HepG2 (cell line): ENCODE measurements around the gene TNS4. TPM values are rescaled to one million over a fixed set of nuclear protein-coding genes. Genes with fewer than 3 reads are reported as not detected.

Experiments used
- AHR ChIP-seq: IDR thresholded peaks from 2 replicates; pipeline ENCODE4 v1.6.1; 2018; ENCODE audit warnings: missing genetic modification reagents, missing compliant biosample characterization
- CCDC6 ChIP-seq: sonication (generic); formaldehyde crosslinking; IDR thresholded peaks from 2 replicates; pipeline ENCODE4 v1.8.1; 2022; ENCODE audit warnings: mild to moderate bottlenecking, missing genetic modification reagents, moderate library complexity
- FOXM1 ChIP-seq: sonication (generic); formaldehyde crosslinking; IDR thresholded peaks from 2 replicates; pipeline ENCODE4 v1.5.0; 2020; ENCODE audit warnings: missing genetic modification reagents
- NCOA5 ChIP-seq: sonication (generic); formaldehyde crosslinking; IDR thresholded peaks from 2 replicates; pipeline ENCODE4 v1.4.0; 2020; ENCODE audit warnings: missing genetic modification reagents
- RBM22 ChIP-seq: fragments of 200-400 bp; formaldehyde crosslinking; optimal IDR thresholded peaks from 2 replicates; pipeline ENCODE3; 2017; ENCODE audit warnings: mild to moderate bottlenecking, low read length, moderate library complexity
- SMC3 ChIP-seq: IDR thresholded peaks from 2 replicates; pipeline ENCODE4 v1.6.1; 2011; ENCODE audit warnings: low read length, improper control_type of control experiment
- TSC22D2 ChIP-seq: sonication (generic); formaldehyde crosslinking; IDR thresholded peaks from 2 replicates; pipeline ENCODE4 v1.5.1; 2020; ENCODE audit warnings: missing genetic modification reagents, mild to moderate bottlenecking, borderline replicate concordance
- ZBTB8A ChIP-seq: sonication (generic); formaldehyde crosslinking; IDR thresholded peaks from 2 replicates; pipeline ENCODE4 v1.4.0; 2020; ENCODE audit warnings: mild to moderate bottlenecking, low read depth, missing genetic modification reagents, borderline replicate concordance
- ZNF260 ChIP-seq: sonication (generic); formaldehyde crosslinking; IDR thresholded peaks from 2 replicates; pipeline ENCODE4 v1.4.0; 2020; ENCODE audit warnings: missing genetic modification reagents, low read depth, mild to moderate bottlenecking, borderline replicate concordance
- ZNF333 ChIP-seq: sonication (generic); formaldehyde crosslinking; IDR thresholded peaks from 2 replicates; pipeline ENCODE4 v1.4.0; 2020; ENCODE audit warnings: mild to moderate bottlenecking, missing genetic modification reagents, borderline replicate concordance
- ZNF746 ChIP-seq: sonication (generic); formaldehyde crosslinking; IDR thresholded peaks from 2 replicates; pipeline ENCODE4 v1.8.0; 2022; ENCODE audit warnings: mild to moderate bottlenecking, missing genetic modification reagents
- ZNF775 ChIP-seq: sonication (generic); formaldehyde crosslinking; IDR thresholded peaks from 2 replicates; pipeline ENCODE4 v1.4.0; 2020; ENCODE audit warnings: missing genetic modification reagents, mild to moderate bottlenecking, moderate library complexity, borderline replicate concordance
- ZNF850 ChIP-seq: sonication (generic); formaldehyde crosslinking; conservative IDR thresholded peaks from 2 replicates; pipeline ENCODE4 v1.9.0; 2021; ENCODE audit warnings: mild to moderate bottlenecking, missing genetic modification reagents
- polyA plus RNA-seq, 8 experiments: library from polyadenylated mRNA; depleted of rRNA in 3 of 8; stranded (reverse) in 7 of 8; unstranded in 1 of 8; fragments of >200 nt; fragmentation: Illumina TruSeq in 4 of 8; extraction: Trizol in 4 of 8; gene quantifications; 2 replicates each; pipeline versions ENCODE4 v1.2.1 to v1.2.3, GENCODE V29; 2011 to 2016; ENCODE audit warnings: low read depth in 4 of 8, missing spikeins in 1 of 8, mixed read lengths in 1 of 8; ENCODE audit not compliant: insufficient read depth in 1 of 8
- total RNA-seq, 5 experiments: library from RNA; depleted of rRNA; stranded (reverse); fragments of >200 nt; fragmentation: Illumina TruSeq; extraction: Trizol; gene quantifications; 2 replicates each; pipeline ENCODE4 v1.2.3, GENCODE V29; 2016; ENCODE audit warnings: low read depth in 1 of 5
- TF ChIP-seq, protein P1 (sequence below): sonication (generic); formaldehyde crosslinking; IDR thresholded peaks from 2 replicates; pipeline ENCODE4 v1.8.1; 2023; ENCODE audit warnings: mild to moderate bottlenecking, missing genetic modification reagents, borderline replicate concordance
- TF ChIP-seq, protein P2 (sequence below): sonication (generic); formaldehyde crosslinking; IDR thresholded peaks from 2 replicates; pipeline ENCODE4 v1.5.0; 2020; ENCODE audit warnings: missing genetic modification reagents
- TF ChIP-seq, protein P3 (sequence below): sonication (generic); formaldehyde crosslinking; conservative IDR thresholded peaks from 2 replicates; pipeline ENCODE4 v1.4.0; 2020; ENCODE audit warnings: missing genetic modification reagents
- TF ChIP-seq, protein P4 (sequence below): sonication (generic); formaldehyde crosslinking; IDR thresholded peaks from 2 replicates; pipeline ENCODE4 v1.5.1; 2020; ENCODE audit warnings: missing genetic modification reagents, mild to moderate bottlenecking, borderline replicate concordance
- TF ChIP-seq, protein P5 (sequence below): sonication (generic); formaldehyde crosslinking; IDR thresholded peaks from 2 replicates; pipeline ENCODE4 v1.4.0; 2020; ENCODE audit warnings: missing genetic modification reagents, borderline replicate concordance

TNS4 gene
- total and polyA plus RNA-seq, 2 of the 13 experiments (the other 11 are each of a cell fraction or from before 2014, with no cell fraction given), result 0.58 to 2.1 TPM

DNA sequence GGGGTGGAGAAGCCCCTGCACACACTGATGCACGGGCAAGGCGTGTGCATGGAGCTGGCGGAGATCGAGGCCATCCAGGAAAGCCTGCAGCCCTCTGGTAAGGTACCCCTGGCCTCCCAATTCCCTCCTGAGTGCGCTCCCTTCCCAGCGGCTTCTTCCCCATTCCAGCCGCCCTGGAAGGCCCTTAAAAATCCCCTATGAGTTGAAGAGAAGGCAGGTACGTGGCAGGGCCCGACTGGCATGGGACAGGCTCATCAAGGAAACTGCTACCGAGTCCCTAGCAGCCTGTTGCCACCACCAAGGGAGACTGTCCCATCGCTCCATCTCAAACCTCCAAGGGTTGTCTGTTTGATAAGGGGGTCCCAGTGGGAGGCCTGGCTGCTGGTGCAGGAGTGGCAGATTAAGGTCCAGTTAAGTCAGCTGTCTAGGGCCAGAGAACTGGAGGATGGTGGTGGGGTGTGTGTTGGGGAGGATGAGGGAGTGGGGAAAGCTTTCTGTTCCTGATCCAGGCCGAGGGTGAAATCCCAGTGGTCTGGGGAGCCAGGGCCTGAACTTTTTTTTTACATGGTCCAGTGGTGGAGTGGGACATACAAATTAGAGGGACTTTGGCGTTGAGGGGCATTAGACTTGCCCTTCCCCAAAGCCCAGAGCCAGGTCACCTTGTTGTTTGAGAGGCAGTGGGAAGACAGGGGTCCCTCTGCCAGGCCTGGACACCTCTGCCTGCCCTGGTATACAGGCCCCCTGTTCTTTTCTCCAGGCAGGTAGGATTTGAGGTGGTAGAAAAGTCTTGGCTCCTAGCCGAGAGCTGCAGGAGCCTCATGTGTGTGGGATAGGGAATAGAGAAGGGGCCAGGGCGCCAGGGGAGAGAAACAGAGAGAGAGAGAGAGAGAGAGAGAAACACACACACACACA is 57.2 kb downstream of the TNS4 start (continued):
- TF ChIP-seq, protein P1, sequence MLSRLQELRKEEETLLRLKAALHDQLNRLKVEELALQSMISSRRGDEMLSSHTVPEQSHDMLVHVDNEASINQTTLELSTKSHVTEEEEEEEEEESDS, result no peak
- TF ChIP-seq, protein P2, sequence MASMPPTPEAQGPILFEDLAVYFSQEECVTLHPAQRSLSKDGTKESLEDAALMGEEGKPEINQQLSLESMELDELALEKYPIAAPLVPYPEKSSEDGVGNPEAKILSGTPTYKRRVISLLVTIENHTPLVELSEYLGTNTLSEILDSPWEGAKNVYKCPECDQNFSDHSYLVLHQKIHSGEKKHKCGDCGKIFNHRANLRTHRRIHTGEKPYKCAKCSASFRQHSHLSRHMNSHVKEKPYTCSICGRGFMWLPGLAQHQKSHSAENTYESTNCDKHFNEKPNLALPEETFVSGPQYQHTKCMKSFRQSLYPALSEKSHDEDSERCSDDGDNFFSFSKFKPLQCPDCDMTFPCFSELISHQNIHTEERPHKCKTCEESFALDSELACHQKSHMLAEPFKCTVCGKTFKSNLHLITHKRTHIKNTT, result no peak
- TF ChIP-seq ZNF746, result no peak
- TF ChIP-seq, protein P3, sequence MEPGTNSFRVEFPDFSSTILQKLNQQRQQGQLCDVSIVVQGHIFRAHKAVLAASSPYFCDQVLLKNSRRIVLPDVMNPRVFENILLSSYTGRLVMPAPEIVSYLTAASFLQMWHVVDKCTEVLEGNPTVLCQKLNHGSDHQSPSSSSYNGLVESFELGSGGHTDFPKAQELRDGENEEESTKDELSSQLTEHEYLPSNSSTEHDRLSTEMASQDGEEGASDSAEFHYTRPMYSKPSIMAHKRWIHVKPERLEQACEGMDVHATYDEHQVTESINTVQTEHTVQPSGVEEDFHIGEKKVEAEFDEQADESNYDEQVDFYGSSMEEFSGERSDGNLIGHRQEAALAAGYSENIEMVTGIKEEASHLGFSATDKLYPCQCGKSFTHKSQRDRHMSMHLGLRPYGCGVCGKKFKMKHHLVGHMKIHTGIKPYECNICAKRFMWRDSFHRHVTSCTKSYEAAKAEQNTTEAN (CRISPR knock-in tag), result no peak; the same call in 1 of the 2 replicates
- TF ChIP-seq ZNF850 (CRISPR knock-in tag), result no peak
- TF ChIP-seq TSC22D2, result no peak
- 0 out of 2 replicates have a peak, but pooled peaks have one; percentile 51 for TF ChIP-seq ZNF333 (CRISPR knock-in tag)
- TF ChIP-seq CCDC6 (CRISPR knock-in tag), result no peak
- TF ChIP-seq ZBTB8A (CRISPR knock-in tag), result no peak
- no peak for TF ChIP-seq SMC3
- TF ChIP-seq, protein P4, sequence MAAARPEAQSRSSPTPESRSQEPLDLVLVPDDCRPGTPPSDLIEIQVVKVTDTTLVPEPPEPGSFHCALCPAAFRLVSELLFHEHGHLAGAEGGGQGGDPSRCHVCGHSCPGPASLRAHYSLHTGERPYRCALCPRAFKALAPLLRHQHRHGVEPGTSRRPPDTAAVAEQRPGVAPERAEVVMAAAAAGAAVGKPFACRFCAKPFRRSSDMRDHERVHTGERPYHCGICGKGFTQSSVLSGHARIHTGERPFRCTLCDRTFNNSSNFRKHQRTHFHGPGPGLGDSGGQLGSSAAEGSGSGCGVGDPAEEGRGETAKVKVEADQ, result 0 out of 2 replicates have a peak, but pooled peaks have one; percentile 13
- TF ChIP-seq RBM22, result no peak
- no peak for TF ChIP-seq ZNF775 (CRISPR knock-in tag)
- TF ChIP-seq AHR, result no peak
- no peak for TF ChIP-seq NCOA5 (CRISPR knock-in tag)
- 0 out of 2 replicates have a peak, but pooled peaks have one; percentile 4 for TF ChIP-seq FOXM1
- TF ChIP-seq, protein P5, sequence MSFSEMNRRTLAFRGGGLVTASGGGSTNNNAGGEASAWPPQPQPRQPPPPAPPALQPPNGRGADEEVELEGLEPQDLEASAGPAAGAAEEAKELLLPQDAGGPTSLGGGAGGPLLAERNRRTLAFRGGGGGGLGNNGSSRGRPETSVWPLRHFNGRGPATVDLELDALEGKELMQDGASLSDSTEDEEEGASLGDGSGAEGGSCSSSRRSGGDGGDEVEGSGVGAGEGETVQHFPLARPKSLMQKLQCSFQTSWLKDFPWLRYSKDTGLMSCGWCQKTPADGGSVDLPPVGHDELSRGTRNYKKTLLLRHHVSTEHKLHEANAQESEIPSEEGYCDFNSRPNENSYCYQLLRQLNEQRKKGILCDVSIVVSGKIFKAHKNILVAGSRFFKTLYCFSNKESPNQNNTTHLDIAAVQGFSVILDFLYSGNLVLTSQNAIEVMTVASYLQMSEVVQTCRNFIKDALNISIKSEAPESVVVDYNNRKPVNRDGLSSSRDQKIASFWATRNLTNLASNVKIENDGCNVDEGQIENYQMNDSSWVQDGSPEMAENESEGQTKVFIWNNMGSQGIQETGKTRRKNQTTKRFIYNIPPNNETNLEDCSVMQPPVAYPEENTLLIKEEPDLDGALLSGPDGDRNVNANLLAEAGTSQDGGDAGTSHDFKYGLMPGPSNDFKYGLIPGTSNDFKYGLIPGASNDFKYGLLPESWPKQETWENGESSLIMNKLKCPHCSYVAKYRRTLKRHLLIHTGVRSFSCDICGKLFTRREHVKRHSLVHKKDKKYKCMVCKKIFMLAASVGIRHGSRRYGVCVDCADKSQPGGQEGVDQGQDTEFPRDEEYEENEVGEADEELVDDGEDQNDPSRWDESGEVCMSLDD (CRISPR knock-in tag), result no peak
- 0 out of 2 replicates have a peak, but pooled peaks have one; percentile 22 for TF ChIP-seq ZNF260 (CRISPR knock-in tag)
